ENCODE measurements around the gene TRPT1.

TRPT1 gene

GRCh38 chr11:64254326-64254725 is 28.3 kb upstream of the TRPT1 start:
- DNase-seq: no peak
- Histone ChIP-seq H3K4ac (ENCODE audit: low read depth, low read length) (no peak overlapping the region), H2BK5ac (ENCODE audit: low read depth, low read length, poor library complexity) (no peak overlapping the region), H3K23ac (ENCODE audit: low read length) (no peak overlapping the region), H2BK12ac (ENCODE audit: low read length) (no peak overlapping the region), H2BK120ac (ENCODE audit: insufficient read depth, low read length, poor library complexity) (no peak overlapping the region), H3K4me1 (ENCODE audit: control insufficient read depth in 1 of 2, insufficient read depth in 2 of 2, low read length in 2 of 2) (peaks cover 8 to 12% of the 10 kb centered on the region in 2 experiments), H3K36me3 (ENCODE audit: control insufficient read depth in 1 of 2, insufficient read depth in 2 of 2, low read length in 2 of 2) (peaks cover 43 to 48% of the 10 kb centered on the region in 2 experiments), H4K12ac (ENCODE audit: low read depth, low read length) (no peak overlapping the region), H3K79me1 (ENCODE audit: low read length) (peaks cover 15% of the 10 kb centered on the region), H3K4me3 (ENCODE audit: low read depth, low read length) (no peak overlapping the region), H4K8ac (ENCODE audit: low read depth, low read length) (no peak overlapping the region), H4K91ac (ENCODE audit: low read depth, low read length) (no peak overlapping the region), H3K79me2 (ENCODE audit: control insufficient read depth, insufficient read depth, low read length, poor library complexity) (peaks cover 9% of the 10 kb centered on the region), H3K4me2 (ENCODE audit: low read length) (no peak overlapping the region), H3K9me3 (ENCODE audit: insufficient read depth, low read depth, low read length) (peaks cover 2% of the 10 kb centered on the region), H3K18ac (ENCODE audit: low read length) (no peak overlapping the region), H3K27ac (ENCODE audit: low read depth, low read length) (no peak overlapping the region), H3K9ac (ENCODE audit: low read length) (no peak overlapping the region), H2AFZ (ENCODE audit: insufficient read depth, low read length, poor library complexity) (no peak overlapping the region), H2AK5ac (ENCODE audit: low read length) (no peak overlapping the region), H3K27me3 (ENCODE audit: insufficient read depth, low read length) (no peaks in the 10 kb centered on the region), H3K14ac (ENCODE audit: low read length) (no peak overlapping the region)
- WGBS (ENCODE audit: extremely low coverage, insufficient coverage, insufficient read length): no CpG with 5 or more reads among the region's 7 CpGs

- DNase-seq: no peak
- H4K12ac ChIP-seq (ENCODE audit: low read depth, low read length): no peak overlapping the region
- H3K36me3 ChIP-seq (ENCODE audit: control insufficient read depth in 1 of 2, insufficient read depth in 2 of 2, low read length in 2 of 2): peaks cover 35 to 39% of the 10 kb centered on the region in 2 experiments
- H4K8ac ChIP-seq (ENCODE audit: low read depth, low read length): no peak overlapping the region
- H3K4me2 ChIP-seq (ENCODE audit: low read length): no peak overlapping the region
- no peak overlapping the region for H3K14ac ChIP-seq (ENCODE audit: low read length)
- no peak overlapping the region for H2AFZ ChIP-seq (ENCODE audit: insufficient read depth, low read length, poor library complexity)
- peaks cover 8 to 12% of the 10 kb centered on the region in 2 experiments for H3K4me1 ChIP-seq (ENCODE audit: control insufficient read depth in 1 of 2, insufficient read depth in 2 of 2, low read length in 2 of 2)
- no peak overlapping the region for H2BK12ac ChIP-seq (ENCODE audit: low read length)
- H3K23ac ChIP-seq (ENCODE audit: low read length): no peak overlapping the region
- no peak overlapping the region for H3K18ac ChIP-seq (ENCODE audit: low read length)
- no peak overlapping the region for H3K4ac ChIP-seq (ENCODE audit: low read depth, low read length)
- peaks cover 15% of the 10 kb centered on the region for H3K79me1 ChIP-seq (ENCODE audit: low read length)
- no peak overlapping the region for H2AK5ac ChIP-seq (ENCODE audit: low read length)
- H3K9me3 ChIP-seq (ENCODE audit: insufficient read depth, low read depth, low read length): peaks cover 1% of the 10 kb centered on the region
- H3K27me3 ChIP-seq (ENCODE audit: insufficient read depth, low read length): no peaks in the 10 kb centered on the region
- no peak overlapping the region for H2BK120ac ChIP-seq (ENCODE audit: insufficient read depth, low read length, poor library complexity)
- no peak overlapping the region for H3K9ac ChIP-seq (ENCODE audit: low read length)
- no peak overlapping the region for H3K27ac ChIP-seq (ENCODE audit: low read depth, low read length)
- H3K79me2 ChIP-seq (ENCODE audit: control insufficient read depth, insufficient read depth, low read length, poor library complexity): peaks cover 9% of the 10 kb centered on the region
- H4K91ac ChIP-seq (ENCODE audit: low read depth, low read length): no peak overlapping the region
- H3K4me3 ChIP-seq (ENCODE audit: low read depth, low read length): no peak overlapping the region
- no CpG with 5 or more reads among the region's 5 CpGs for WGBS (ENCODE audit: extremely low coverage, insufficient coverage, insufficient read length)
- no peak overlapping the region for H2BK5ac ChIP-seq (ENCODE audit: low read depth, low read length, poor library complexity)
Observed at GRCh38 chr11:64253481-64253880, 27.5 kb upstream of the TRPT1 start.

- Histone ChIP-seq H3K23ac (ENCODE audit: low read length) (no peak overlapping the region), H3K14ac (ENCODE audit: low read length) (no peak overlapping the region), H3K9ac (ENCODE audit: low read length) (no peak overlapping the region), H2BK120ac (ENCODE audit: insufficient read depth, low read length, poor library complexity) (no peak overlapping the region), H3K4me1 (ENCODE audit: control insufficient read depth in 1 of 2, insufficient read depth in 2 of 2, low read length in 2 of 2) (peaks cover 8 to 12% of the 10 kb centered on the region in 2 experiments), H3K79me1 (ENCODE audit: low read length) (peaks cover 15% of the 10 kb centered on the region), H2AFZ (ENCODE audit: insufficient read depth, low read length, poor library complexity) (no peak overlapping the region), H3K4me2 (ENCODE audit: low read length) (peak overlapping the region; percentile 85), H2AK5ac (ENCODE audit: low read length) (no peak overlapping the region), H2BK12ac (ENCODE audit: low read length) (no peak overlapping the region), H4K91ac (ENCODE audit: low read depth, low read length) (no peak overlapping the region), H4K12ac (ENCODE audit: low read depth, low read length) (no peak overlapping the region), H3K18ac (ENCODE audit: low read length) (peak overlapping the region; percentile 12), H3K36me3 (ENCODE audit: control insufficient read depth in 1 of 2, insufficient read depth in 2 of 2, low read length in 2 of 2) (peaks cover 30 to 35% of the 10 kb centered on the region in 2 experiments), H3K27ac (ENCODE audit: low read depth, low read length) (no peak overlapping the region), H3K4ac (ENCODE audit: low read depth, low read length) (no peak overlapping the region), H3K9me3 (ENCODE audit: insufficient read depth, low read depth, low read length) (no peaks in the 10 kb centered on the region), H3K27me3 (ENCODE audit: insufficient read depth, low read length) (no peaks in the 10 kb centered on the region), H2BK5ac (ENCODE audit: low read depth, low read length, poor library complexity) (no peak overlapping the region), H4K8ac (ENCODE audit: low read depth, low read length) (no peak overlapping the region), H3K4me3 (ENCODE audit: low read depth, low read length) (no peak overlapping the region), H3K79me2 (ENCODE audit: control insufficient read depth, insufficient read depth, low read length, poor library complexity) (peaks cover 9% of the 10 kb centered on the region)
- DNase-seq: no peak
- no CpG with 5 or more reads among the region's 8 CpGs for WGBS (ENCODE audit: extremely low coverage, insufficient coverage, insufficient read length)
Observed at GRCh38 chr11:64253043-64253442, 27.1 kb upstream of the TRPT1 start.

DNA sequence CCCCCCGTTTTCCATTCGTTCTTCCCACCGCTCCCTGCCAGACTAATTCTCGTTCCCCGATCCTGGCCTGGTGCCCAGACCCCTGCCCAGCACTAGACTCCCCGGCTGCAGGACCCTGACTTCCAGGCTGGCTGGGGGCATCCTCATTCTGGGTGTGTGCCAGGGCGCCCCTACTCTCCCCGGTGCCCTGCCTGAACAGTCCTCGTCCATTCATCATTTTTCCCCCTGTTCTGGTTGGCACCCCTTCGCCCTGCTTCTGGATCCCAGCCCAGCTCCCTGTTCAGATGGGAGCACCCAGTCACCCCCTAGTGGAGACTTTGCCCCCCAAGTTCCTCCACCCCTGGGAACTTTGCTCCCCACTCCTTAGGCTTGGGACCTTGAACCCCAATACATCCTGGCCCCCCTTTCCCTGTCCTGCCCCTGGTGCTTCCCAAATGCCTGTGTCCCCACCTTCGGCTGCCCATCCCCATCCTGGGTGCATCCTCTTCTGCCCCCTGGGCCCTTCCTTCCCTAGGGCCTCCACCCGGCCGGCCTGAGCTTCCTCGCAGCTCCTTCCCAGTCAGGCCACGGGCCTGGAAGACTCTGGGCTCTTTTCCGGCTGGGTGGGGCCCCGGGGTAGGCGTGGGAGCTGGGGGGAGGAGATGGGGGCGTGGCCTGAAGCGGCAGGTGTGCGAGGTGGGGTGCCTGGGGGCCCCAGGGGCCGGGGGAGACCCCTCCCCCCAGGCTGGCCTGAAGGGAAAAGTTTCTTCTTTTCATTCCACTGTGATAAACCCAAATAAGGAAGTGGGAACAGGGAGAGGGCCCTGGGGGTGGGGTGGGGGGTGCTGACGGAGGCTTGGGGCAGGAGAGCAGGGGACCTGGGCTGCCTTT is 26.3 kb upstream of the TRPT1 start:
- Histone ChIP-seq H3K4me2 (ENCODE audit: low read length) (peak overlapping the region; percentile 85), H4K91ac (ENCODE audit: low read depth, low read length) (peak overlapping the region; percentile 74), H3K9ac (ENCODE audit: low read length) (peak overlapping the region; percentile 82), H2AK5ac (ENCODE audit: low read length) (peak overlapping the region; percentile 77), H3K27ac (ENCODE audit: low read depth, low read length) (no peak overlapping the region), H3K18ac (ENCODE audit: low read length) (peak overlapping the region; percentile 76), H3K79me2 (ENCODE audit: control insufficient read depth, insufficient read depth, low read length, poor library complexity) (peaks cover 9% of the 10 kb centered on the region), H3K9me3 (ENCODE audit: insufficient read depth, low read depth, low read length) (no peaks in the 10 kb centered on the region), H3K79me1 (ENCODE audit: low read length) (peaks cover 19% of the 10 kb centered on the region), H4K8ac (ENCODE audit: low read depth, low read length) (peak overlapping the region; percentile 83), H2BK120ac (ENCODE audit: insufficient read depth, low read length, poor library complexity) (peak overlapping the region; percentile 48), H3K36me3 (ENCODE audit: control insufficient read depth in 1 of 2, insufficient read depth in 2 of 2, low read length in 2 of 2) (peaks cover 25 to 33% of the 10 kb centered on the region in 2 experiments), H3K14ac (ENCODE audit: low read length) (peak overlapping the region; percentile 4), H3K27me3 (ENCODE audit: insufficient read depth, low read length) (no peaks in the 10 kb centered on the region), H2AFZ (ENCODE audit: insufficient read depth, low read length, poor library complexity) (peak overlapping the region; percentile 21), H2BK12ac (ENCODE audit: low read length) (peak overlapping the region; percentile 50), H3K4me3 (ENCODE audit: low read depth, low read length) (peak overlapping the region; percentile 79), H2BK5ac (ENCODE audit: low read depth, low read length, poor library complexity) (peak overlapping the region; percentile 0), H3K23ac (ENCODE audit: low read length) (no peak overlapping the region), H3K4ac (ENCODE audit: low read depth, low read length) (peak overlapping the region; percentile 81), H3K4me1 (ENCODE audit: control insufficient read depth in 1 of 2, insufficient read depth in 2 of 2, low read length in 2 of 2) (peaks cover 8 to 16% of the 10 kb centered on the region in 2 experiments), H4K12ac (ENCODE audit: low read depth, low read length) (peak overlapping the region; percentile 65)
- no CpG with 5 or more reads among the region's 23 CpGs for WGBS (ENCODE audit: extremely low coverage, insufficient coverage, insufficient read length)
- peak in 1 of 2 donors; percentile 54 for DNase-seq

Data from trophoblast cell (in vitro differentiated cells and primary cell).